ENCODE measurements around the gene SNED1.

The SNED1 gene

GRCh38 chr2:241030883-241031282 is 32.5 kb downstream of the SNED1 start:
- DNase-seq: no peak

GRCh38 chr2:241031436-241032165 is 33.2 kb downstream of the SNED1 start:
- no peak for DNase-seq

- DNase-seq: no peak
These were observed 35.0 kb downstream of the SNED1 start for GRCh38 chr2:241033336-241033987.

- DNase-seq: no peak
These were observed 35.6 kb downstream of the SNED1 start for GRCh38 chr2:241033994-241034393.

- no peak for DNase-seq
These were observed 36.2 kb downstream of the SNED1 start for GRCh38 chr2:241034490-241035141.

GRCh38 chr2:241035142-241035817 is 36.9 kb downstream of the SNED1 start:
- DNase-seq: no peak

GRCh38 chr2:241035818-241036396 is 37.5 kb downstream of the SNED1 start:
- DNase-seq: no peak

GRCh38 chr2:241036397-241036963 is 38.1 kb downstream of the SNED1 start:
- no peak for DNase-seq

- no peak for DNase-seq
These were observed 38.6 kb downstream of the SNED1 start for GRCh38 chr2:241036964-241037421.

GRCh38 chr2:241037498-241037897 is 39.1 kb downstream of the SNED1 start:
- DNase-seq: no peak

- DNase-seq: no peak
These were observed 40.2 kb downstream of the SNED1 start for GRCh38 chr2:241038374-241039180.

GRCh38 chr2:241039416-241039815 is 41.0 kb downstream of the SNED1 start:
- no peak for DNase-seq

- DNase-seq: no peak
These were observed 41.8 kb downstream of the SNED1 start for GRCh38 chr2:241040081-241040803.

- no peak for DNase-seq
These were observed 43.3 kb downstream of the SNED1 start for GRCh38 chr2:241041589-241042158.

GRCh38 chr2:241043581-241043980 is 45.2 kb downstream of the SNED1 start:
- DNase-seq: no peak

- no peak for DNase-seq
These were observed 49.0 kb downstream of the SNED1 start for GRCh38 chr2:241047253-241048010.

- DNase-seq: no peak
These were observed 49.9 kb downstream of the SNED1 start for GRCh38 chr2:241048149-241048948.

GRCh38 chr2:241048949-241049343 is 50.5 kb downstream of the SNED1 start:
- no peak for DNase-seq

All from NCI-H1048 (cell line).